HepG2 (cell line): ENCODE data around the gene MSANTD1. TPM values are rescaled to one million over a fixed set of nuclear protein-coding genes. Genes with fewer than 3 reads are reported as not detected.

Experiments
- HES4 ChIP-seq: sonication (generic); formaldehyde crosslinking; IDR thresholded peaks from 2 replicates; pipeline ENCODE4 v1.9.0; 2021; ENCODE audit warnings: mild to moderate bottlenecking, missing genetic modification reagents, borderline replicate concordance
- KAT8 ChIP-seq: IDR thresholded peaks from 2 replicates; pipeline ENCODE4 v1.6.1; 2016; ENCODE audit warnings: missing genetic modification reagents, missing compliant biosample characterization
- MEF2D ChIP-seq: sonication (generic); formaldehyde crosslinking; IDR thresholded peaks from 2 replicates; pipeline ENCODE4 v1.5.1; 2020; ENCODE audit warnings: mild to moderate bottlenecking, missing genetic modification reagents
- NAIF1 ChIP-seq: sonication (generic); formaldehyde crosslinking; IDR thresholded peaks from 2 replicates; pipeline ENCODE4 v1.5.0; 2020; ENCODE audit warnings: mild to moderate bottlenecking, missing genetic modification reagents, borderline replicate concordance
- PLRG1 ChIP-seq: fragments of 450-650 bp; conservative IDR thresholded peaks from 2 replicates; pipeline ENCODE4 v1.6.1; 2016
- RFX1 ChIP-seq: fragments of 450-650 bp; IDR thresholded peaks from 2 replicates; pipeline ENCODE4 v1.6.1; 2017
- SETDB1 ChIP-seq: sonication (generic); formaldehyde crosslinking; IDR thresholded peaks from 2 replicates; pipeline ENCODE4 v1.5.1; 2020; ENCODE audit warnings: missing genetic modification reagents, mild to moderate bottlenecking, borderline replicate concordance
- TMF1 ChIP-seq: sonication (generic); formaldehyde crosslinking; IDR thresholded peaks from 2 replicates; pipeline ENCODE4 v1.8.1; 2022; ENCODE audit warnings: low read depth, missing genetic modification reagents
- ZBTB7B ChIP-seq: sonication (generic); formaldehyde crosslinking; IDR thresholded peaks from 2 replicates; pipeline ENCODE4 v1.4.0; 2020; ENCODE audit warnings: missing genetic modification reagents
- ZNF460 ChIP-seq: sonication (generic); formaldehyde crosslinking; IDR thresholded peaks from 2 replicates; pipeline ENCODE4 v1.5.1; 2020; ENCODE audit warnings: missing genetic modification reagents, mild to moderate bottlenecking, borderline replicate concordance
- ZNF607 ChIP-seq: sonication (generic); formaldehyde crosslinking; IDR thresholded peaks from 2 replicates; pipeline ENCODE4 v1.5.1; 2020; ENCODE audit warnings: missing genetic modification reagents, mild to moderate bottlenecking, borderline replicate concordance
- ZNF660 ChIP-seq: sonication (generic); formaldehyde crosslinking; IDR thresholded peaks from 2 replicates; pipeline ENCODE4 v1.5.1; 2020; ENCODE audit warnings: mild to moderate bottlenecking, low read depth, missing genetic modification reagents, borderline replicate concordance
- ZNF772 ChIP-seq: sonication (generic); formaldehyde crosslinking; IDR thresholded peaks from 2 replicates; pipeline ENCODE4 v1.5.0; 2020; ENCODE audit warnings: mild to moderate bottlenecking, missing genetic modification reagents
- polyA plus RNA-seq, 8 experiments: library from polyadenylated mRNA; depleted of rRNA in 3 of 8; stranded (reverse) in 7 of 8; unstranded in 1 of 8; fragments of >200 nt; fragmentation: Illumina TruSeq in 4 of 8; extraction: Trizol in 4 of 8; gene quantifications; 2 replicates each; pipeline versions ENCODE4 v1.2.1 to v1.2.3, GENCODE V29; 2011 to 2016; ENCODE audit warnings: low read depth in 4 of 8, missing spikeins in 1 of 8, mixed read lengths in 1 of 8; ENCODE audit not compliant: insufficient read depth in 1 of 8
- total RNA-seq, 5 experiments: library from RNA; depleted of rRNA; stranded (reverse); fragments of >200 nt; fragmentation: Illumina TruSeq; extraction: Trizol; gene quantifications; 2 replicates each; pipeline ENCODE4 v1.2.3, GENCODE V29; 2016; ENCODE audit warnings: low read depth in 1 of 5
- TF ChIP-seq, protein P1 (sequence below): sonication (generic); formaldehyde crosslinking; IDR thresholded peaks from 2 replicates; pipeline ENCODE4 v1.4.0; 2020; ENCODE audit warnings: mild to moderate bottlenecking, missing genetic modification reagents
- TF ChIP-seq, protein P2 (sequence below): sonication (generic); formaldehyde crosslinking; IDR thresholded peaks from 2 replicates; pipeline ENCODE4 v1.5.0; 2020; ENCODE audit warnings: missing genetic modification reagents
- TF ChIP-seq, protein P3 (sequence below): sonication (generic); formaldehyde crosslinking; IDR thresholded peaks from 2 replicates; pipeline ENCODE4 v1.5.1; 2020; ENCODE audit warnings: missing genetic modification reagents, mild to moderate bottlenecking, borderline replicate concordance
- TF ChIP-seq, protein P4 (sequence below): sonication (generic); formaldehyde crosslinking; IDR thresholded peaks from 2 replicates; pipeline ENCODE4 v1.5.1; 2020; ENCODE audit warnings: mild to moderate bottlenecking, missing genetic modification reagents, moderate library complexity

The MSANTD1 gene
- total and polyA plus RNA-seq, 2 of the 13 experiments (the other 11 are each of a cell fraction or from before 2014, with no cell fraction given): 0.22 to 0.40 TPM

DNA sequence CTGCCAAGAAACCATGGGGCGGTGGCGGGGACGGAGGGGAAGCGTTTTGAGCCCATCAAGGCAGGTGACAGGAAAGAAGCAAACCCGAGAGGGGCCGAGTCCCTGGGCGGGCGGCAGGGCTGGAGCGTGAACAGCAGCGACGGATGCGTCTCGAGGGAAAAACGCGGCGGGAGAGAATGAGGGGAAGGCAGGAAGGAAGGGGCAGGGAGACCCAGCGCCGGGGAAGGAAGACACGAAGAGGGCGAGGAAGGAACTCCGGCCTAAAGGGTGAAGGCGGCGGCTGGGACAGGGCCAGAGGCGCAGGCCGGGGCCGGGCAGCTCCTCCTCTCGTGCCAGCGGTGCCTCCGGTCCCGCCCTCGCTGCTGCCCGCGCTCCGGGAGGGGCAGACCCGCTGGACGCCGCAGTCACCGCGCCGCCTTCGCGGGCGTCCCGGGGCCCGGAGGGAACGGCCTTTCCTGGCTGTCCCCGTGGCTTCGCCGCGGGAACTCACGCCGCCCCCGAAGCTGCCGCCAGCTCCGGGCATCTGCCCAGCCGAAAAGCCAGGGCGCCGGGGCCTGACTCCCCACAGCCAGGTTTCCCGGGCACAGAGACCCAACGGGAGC, 43.1 kb downstream of the MSANTD1 start (continued):
- TF ChIP-seq, protein P1, sequence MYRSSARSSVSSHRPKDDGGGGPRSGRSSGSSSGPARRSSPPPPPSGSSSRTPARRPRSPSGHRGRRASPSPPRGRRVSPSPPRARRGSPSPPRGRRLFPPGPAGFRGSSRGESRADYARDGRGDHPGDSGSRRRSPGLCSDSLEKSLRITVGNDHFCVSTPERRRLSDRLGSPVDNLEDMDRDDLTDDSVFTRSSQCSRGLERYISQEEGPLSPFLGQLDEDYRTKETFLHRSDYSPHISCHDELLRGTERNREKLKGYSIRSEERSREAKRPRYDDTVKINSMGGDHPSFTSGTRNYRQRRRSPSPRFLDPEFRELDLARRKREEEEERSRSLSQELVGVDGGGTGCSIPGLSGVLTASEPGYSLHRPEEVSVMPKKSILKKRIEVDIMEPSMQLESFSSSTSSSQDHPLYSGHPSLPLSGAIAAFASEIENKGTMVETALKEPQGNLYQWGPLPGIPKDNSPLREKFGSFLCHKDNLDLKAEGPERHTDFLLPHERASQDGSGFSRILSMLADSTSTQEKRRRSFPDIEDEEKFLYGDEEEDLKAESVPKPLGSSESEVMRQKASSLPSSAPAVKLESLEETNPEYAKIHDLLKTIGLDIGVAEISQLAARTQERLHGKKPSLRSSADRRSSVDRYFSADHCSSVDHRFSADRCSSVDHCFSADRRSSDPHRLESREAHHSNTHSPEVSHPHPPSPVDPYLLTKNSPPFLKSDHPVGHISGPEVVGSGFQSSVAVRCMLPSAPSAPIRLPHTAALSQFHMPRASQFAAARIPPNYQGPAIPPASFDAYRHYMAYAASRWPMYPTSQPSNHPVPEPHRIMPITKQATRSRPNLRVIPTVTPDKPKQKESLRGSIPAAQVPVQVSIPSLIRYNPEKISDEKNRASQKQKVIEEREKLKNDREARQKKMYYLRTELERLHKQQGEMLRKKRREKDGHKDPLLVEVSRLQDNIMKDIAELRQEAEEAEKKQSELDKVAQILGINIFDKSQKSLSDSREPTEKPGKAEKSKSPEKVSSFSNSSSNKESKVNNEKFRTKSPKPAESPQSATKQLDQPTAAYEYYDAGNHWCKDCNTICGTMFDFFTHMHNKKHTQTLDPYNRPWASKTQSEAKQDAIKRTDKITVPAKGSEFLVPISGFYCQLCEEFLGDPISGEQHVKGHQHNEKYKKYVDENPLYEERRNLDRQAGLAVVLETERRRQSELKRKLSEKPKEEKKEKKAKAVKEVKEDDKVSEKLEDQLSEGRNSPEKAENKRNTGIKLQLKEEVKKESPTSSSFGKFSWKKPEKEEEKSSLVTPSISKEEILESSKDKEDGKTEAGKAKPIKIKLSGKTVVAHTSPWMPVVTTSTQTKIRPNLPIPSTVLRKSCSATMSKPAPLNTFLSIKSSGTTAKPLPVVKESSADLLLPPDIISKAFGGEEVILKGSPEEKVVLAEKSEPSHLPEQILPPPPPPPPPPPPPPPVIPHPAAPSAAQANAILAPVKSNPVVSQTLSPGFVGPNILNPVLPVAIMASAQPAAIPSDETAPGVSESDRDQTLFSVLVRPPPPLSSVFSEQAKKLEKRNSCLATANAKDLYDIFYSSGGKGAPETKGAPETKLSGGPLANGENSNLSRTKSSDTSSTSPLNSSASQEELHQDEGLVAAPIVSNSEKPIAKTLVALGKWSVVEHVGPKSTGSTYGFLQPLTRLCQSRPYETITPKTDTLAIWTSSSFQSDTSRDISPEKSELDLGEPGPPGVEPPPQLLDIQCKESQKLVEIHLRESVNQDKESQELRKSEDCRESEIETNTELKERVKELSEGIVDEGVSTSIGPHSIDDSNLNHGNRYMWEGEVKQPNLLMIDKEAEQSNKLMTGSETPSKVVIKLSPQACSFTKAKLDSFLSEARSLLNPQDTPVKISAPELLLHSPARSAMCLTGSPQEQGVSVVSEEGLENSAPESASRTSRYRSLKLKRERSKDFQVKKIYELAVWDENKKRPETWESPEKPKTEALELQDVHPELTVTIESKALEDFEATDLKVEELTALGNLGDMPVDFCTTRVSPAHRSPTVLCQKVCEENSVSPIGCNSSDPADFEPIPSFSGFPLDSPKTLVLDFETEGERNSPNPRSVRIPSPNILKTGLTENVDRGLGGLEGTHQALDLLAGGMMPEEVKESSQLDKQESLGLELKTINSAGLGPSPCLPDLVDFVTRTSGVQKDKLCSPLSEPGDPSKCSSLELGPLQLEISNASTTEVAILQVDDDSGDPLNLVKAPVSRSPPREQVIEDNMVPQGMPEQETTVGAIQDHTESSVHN (CRISPR knock-in tag): no peak
- TF ChIP-seq NAIF1 (CRISPR knock-in tag) (no peak), PLRG1 (no peak), KAT8 (CRISPR knock-in tag) (no peak), ZNF460 (CRISPR knock-in tag) (no peak), ZNF607 (no peak; the same call in 1 of the 2 replicates), ZNF772 (CRISPR knock-in tag) (peak; percentile 56; the same call in 1 of the 2 replicates), RFX1 (no peak), MEF2D (CRISPR knock-in tag) (0 out of 2 replicates have a peak, but pooled peaks have one; percentile 51), TMF1 (no peak), HES4 (peak; percentile 55; the same call in 1 of the 2 replicates), ZNF660 (CRISPR knock-in tag) (no peak), SETDB1 (CRISPR knock-in tag) (no peak), ZBTB7B (CRISPR knock-in tag) (0 out of 2 replicates have a peak, but pooled peaks have one; percentile 11)
- TF ChIP-seq, protein P2, sequence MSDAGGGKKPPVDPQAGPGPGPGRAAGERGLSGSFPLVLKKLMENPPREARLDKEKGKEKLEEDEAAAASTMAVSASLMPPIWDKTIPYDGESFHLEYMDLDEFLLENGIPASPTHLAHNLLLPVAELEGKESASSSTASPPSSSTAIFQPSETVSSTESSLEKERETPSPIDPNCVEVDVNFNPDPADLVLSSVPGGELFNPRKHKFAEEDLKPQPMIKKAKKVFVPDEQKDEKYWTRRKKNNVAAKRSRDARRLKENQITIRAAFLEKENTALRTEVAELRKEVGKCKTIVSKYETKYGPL: no peak
- TF ChIP-seq, protein P3, sequence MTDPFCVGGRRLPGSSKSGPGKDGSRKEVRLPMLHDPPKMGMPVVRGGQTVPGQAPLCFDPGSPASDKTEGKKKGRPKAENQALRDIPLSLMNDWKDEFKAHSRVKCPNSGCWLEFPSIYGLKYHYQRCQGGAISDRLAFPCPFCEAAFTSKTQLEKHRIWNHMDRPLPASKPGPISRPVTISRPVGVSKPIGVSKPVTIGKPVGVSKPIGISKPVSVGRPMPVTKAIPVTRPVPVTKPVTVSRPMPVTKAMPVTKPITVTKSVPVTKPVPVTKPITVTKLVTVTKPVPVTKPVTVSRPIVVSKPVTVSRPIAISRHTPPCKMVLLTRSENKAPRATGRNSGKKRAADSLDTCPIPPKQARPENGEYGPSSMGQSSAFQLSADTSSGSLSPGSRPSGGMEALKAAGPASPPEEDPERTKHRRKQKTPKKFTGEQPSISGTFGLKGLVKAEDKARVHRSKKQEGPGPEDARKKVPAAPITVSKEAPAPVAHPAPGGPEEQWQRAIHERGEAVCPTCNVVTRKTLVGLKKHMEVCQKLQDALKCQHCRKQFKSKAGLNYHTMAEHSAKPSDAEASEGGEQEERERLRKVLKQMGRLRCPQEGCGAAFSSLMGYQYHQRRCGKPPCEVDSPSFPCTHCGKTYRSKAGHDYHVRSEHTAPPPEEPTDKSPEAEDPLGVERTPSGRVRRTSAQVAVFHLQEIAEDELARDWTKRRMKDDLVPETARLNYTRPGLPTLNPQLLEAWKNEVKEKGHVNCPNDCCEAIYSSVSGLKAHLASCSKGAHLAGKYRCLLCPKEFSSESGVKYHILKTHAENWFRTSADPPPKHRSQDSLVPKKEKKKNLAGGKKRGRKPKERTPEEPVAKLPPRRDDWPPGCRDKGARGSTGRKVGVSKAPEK (CRISPR knock-in tag): no peak
- TF ChIP-seq, protein P4, sequence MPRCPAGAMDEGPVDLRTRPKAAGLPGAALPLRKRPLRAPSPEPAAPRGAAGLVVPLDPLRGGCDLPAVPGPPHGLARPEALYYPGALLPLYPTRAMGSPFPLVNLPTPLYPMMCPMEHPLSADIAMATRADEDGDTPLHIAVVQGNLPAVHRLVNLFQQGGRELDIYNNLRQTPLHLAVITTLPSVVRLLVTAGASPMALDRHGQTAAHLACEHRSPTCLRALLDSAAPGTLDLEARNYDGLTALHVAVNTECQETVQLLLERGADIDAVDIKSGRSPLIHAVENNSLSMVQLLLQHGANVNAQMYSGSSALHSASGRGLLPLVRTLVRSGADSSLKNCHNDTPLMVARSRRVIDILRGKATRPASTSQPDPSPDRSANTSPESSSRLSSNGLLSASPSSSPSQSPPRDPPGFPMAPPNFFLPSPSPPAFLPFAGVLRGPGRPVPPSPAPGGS (CRISPR knock-in tag): no peak
